GM18505 (cell line): Measurements from ENCODE around the gene XRCC4.

Experiments
- ATAC-seq: cut with Tn5 transposase; IDR thresholded peaks from one replicate; pipeline ENCODE4 v1.9.1; 2021; ENCODE audit not compliant: unreplicated experiment
- POLR2A ChIP-seq: IDR thresholded peaks from 4 replicates; pipeline ENCODE4 v1.6.1; 2011; ENCODE audit warnings: borderline replicate concordance; ENCODE audit not compliant: insufficient read depth, insufficient read length; ENCODE audit errors: extremely low read depth

The XRCC4 gene

DNA sequence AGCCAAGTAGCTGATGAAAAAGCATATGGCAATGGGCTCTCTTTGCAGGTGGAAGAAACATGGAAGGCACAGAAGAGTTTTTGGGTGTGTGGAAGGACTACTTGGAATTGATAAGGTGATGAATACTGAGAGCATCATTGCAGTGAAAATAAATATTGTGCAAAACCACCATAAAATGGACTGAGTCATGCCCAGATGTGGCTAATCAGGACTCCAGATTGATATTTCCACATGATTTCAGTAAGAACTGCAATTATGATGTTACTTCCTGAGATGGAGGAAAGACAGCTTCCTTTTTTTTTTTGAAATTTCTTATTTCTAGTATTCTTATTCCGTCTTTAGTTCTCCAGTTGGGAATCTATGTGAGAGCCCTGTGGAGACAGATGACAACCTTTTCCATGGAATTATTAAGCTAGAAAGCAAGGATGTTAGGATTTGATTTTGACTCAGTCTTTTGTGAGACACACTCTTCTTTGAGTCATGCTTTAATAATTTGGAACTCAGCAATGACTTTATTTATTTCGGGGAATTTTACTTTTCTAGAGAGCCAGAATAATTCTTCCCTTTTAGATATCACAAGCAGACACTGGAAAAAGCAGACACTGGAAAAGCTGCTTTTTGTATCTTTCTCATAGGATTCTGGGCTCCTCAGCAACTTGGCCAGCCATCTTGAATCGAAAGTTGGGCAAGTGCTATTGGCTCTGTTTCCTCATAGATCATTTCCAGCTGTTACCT is 300.0 kb downstream of the XRCC4 start:
- ATAC-seq, result no peak
- no peak for TF ChIP-seq POLR2A

DNA sequence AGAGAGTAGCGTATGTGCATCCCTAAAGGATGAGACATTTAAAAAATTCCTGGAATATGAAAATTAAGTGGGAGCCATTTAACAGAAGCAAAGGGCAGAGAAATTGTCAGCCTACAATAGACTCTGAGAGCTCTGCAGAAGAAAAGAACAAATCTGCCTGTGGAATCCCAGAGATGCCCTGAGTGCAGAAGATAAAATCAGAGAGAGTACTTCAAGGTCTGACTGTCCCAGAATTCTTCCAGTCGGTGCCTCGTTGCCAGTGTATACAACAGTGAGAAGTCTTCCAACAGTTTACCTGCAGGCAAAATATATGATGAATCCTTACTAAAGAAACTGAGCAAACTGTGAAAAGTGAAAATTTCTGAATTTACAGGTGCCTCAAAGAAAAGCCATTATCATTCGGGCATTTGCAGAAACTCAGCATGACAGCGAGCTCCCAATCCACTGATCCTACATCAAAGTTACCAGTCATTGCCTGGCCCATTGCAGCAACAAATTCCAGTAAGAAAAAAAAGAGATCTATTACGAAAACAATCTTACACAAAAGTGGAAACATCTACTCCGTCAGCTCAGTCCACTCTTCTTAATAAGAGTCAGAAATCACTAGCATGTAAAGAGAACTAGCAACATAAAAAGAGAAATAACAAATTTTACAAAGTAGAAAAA is 301.4 kb downstream of the XRCC4 start:
- no peak for ATAC-seq

DNA sequence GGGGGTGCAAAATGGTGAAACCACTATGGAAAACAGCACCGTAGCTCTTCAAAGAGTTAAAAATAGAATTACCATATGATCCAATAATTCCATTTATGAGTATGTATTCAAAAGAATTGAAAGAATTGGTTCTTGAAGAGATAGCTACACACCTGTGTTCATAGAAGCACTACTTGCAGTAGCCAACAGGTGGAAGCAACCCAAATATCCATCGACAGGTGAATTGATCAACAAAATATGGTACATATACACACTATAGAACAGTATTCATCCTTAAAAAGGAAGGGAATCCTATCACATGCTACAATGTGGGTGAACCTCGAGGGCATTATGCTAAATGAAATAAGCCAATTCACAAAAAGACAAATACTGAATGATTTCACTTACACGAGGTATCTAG is 308.5 kb downstream of the XRCC4 start:
- ATAC-seq, result no peak

More for the DNA sequence above, 301.4 kb downstream of the XRCC4 start:
- no peak for TF ChIP-seq POLR2A

DNA sequence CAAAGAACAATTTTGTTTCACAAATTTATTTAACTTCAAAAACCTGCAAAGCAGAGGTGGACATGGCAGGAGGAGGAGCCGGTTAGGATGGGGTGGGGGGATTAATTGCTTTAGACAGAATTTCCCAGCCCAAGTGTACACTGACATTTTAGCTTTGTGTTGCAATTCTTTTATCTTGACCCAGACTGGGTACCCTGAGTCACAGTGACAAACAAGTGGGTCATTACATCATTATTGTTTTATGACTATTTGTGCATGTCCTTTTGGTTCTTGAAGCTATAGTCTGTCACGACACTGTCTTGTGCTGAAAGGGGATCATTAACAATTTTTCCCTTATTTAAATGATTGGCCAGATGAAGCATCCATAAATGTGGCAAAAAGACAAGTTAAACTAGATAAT is 309.7 kb downstream of the XRCC4 start:
- TF ChIP-seq POLR2A, result no peak
- no peak for ATAC-seq

More for the DNA sequence above, 308.5 kb downstream of the XRCC4 start:
- TF ChIP-seq POLR2A, result no peak

DNA sequence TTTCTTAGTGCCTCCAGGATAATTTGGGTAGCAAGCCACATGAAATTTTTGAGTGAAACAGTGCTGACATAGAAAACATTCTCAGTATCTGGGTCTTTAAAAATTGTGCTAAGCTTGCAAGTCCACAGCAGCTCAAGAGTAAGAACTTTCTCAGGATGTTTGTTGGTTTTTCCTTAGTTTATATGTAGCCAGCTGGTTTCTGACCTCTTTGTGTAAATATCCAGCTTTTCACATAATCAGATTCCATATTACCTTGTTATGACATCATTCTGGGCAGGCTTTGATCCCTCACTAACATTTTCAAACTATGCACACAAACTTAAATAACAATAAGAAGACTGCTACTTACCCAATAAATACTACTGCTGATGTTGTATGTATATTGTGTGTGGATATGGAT is 311.3 kb downstream of the XRCC4 start:
- no peak for TF ChIP-seq POLR2A
- no peak for ATAC-seq

DNA sequence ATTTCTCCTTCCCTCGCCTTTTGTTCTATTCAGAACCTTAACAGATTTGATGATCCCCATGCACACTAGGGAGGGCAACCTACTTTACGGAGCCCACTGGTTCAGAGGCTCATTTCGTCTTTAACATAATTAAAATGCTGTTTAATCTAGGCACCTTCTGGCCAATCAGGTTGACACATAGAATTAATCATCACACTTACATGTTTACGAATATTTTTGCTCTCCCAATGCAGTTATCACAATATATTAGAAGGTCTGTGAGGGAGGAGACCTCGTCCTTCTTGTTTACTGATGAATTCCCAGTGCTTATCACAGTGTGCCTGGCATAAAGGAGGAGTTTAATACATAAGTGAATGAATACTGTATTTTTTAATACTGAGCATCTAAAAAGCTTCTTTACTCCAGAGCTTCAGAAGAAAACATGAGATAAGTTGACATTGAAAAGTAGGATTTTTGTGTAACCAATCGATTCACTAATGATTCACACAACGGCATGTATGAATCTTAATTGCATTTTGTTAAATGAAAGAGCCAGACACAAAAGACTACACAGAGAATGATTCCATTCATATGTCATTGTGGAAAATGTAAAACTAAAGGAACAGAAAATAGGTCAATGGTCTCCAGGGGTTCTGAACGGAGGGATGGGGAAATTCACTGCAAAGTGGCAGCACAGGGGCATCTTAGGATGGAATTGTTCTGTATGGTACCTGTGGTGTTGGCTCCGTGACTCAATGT is 315.6 kb downstream of the XRCC4 start:
- TF ChIP-seq POLR2A, result no peak
- no peak for ATAC-seq

DNA sequence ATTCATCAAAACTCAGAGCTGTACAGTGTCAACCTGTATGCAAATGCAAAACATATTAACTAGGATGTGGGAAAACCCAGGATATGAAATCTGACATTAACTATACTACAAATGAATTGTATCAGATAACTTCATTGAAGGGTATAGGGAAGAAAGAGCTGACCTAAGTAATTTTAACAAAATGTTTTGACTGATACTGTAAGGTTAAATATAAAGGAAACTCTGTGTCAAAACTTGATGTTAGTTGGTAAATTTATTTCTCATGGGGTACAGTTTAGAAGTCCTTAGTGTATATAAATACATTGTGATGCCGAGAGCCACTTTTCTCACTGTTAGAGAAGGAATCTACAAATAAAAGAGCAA is 316.1 kb downstream of the XRCC4 start:
- ATAC-seq, result no peak
- no peak for TF ChIP-seq POLR2A

DNA sequence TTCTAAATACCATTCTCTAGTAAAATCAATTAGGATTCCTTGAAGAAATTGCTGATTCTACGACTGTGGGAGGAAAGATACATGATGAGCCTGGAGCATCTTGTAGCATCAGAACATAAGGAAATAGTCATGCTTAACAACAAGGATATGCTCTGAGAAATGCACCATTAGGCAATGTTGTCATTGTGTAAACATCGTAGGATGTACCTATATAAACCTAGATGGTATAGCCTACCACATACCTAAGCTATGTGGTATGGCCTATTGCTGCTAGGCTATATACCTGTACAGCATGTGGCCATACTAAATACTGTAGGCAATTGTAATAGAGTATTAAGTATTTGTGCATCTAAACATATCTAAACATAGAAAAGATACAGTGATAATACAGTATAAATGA is 316.8 kb downstream of the XRCC4 start:
- TF ChIP-seq POLR2A, result no peak
- ATAC-seq, result no peak

DNA sequence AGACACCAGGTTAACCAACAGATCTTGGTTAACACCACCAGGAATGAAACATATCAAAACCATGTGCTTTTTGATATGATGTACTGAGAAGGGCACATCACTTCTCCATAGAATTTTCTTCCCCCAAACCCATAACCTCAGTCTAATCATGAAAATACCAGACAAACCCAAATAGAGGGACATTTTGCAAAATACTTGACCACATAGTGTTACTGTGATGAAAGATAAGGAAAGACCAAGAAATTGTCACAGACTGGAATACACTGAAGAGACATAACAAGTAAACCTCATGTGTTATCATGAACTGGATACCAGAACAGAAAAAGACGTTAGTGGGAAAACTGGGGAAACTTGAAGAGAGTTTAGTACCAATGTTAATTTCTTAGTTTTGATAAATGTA is 319.3 kb downstream of the XRCC4 start:
- TF ChIP-seq POLR2A, result no peak
- no peak for ATAC-seq

DNA sequence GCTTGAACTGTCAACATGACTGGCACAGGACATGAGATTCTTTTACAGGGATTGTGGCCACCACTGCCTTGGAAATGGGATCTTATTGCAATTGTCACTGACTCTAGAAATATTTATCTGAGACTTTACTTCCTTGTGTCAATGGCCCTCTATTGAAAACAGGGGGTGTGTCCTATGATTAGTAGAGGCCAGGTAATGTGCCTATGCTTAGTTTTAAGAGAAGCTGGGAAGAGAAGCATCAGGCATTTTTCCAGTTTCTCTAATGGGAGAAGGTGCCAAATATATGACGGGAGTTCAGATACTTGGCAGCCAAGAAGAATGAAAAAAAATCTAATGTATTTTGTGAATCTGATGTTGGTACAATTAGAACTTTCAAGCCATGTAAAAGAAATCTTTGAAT is 320.3 kb downstream of the XRCC4 start:
- TF ChIP-seq POLR2A, result no peak
- no peak for ATAC-seq

DNA sequence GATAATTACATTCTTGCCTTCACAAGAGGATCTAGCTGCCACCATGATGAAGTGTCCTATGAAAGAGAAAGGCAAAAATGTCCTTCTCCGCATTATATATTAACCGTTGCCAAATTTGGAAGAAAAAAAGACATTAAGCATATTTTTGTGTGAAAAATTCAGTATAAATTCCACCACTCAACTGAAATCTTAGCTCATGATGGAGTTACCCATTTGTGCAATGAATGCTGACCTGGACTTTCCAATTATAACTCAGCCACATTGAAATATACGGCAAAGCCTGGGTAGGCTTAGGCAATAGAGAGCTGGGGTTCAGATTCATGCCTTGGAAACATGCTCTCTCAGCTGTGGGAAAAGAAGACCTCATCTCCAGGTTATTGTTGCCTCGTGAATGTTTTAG is 322.9 kb downstream of the XRCC4 start:
- TF ChIP-seq POLR2A, result no peak
- no peak for ATAC-seq

DNA sequence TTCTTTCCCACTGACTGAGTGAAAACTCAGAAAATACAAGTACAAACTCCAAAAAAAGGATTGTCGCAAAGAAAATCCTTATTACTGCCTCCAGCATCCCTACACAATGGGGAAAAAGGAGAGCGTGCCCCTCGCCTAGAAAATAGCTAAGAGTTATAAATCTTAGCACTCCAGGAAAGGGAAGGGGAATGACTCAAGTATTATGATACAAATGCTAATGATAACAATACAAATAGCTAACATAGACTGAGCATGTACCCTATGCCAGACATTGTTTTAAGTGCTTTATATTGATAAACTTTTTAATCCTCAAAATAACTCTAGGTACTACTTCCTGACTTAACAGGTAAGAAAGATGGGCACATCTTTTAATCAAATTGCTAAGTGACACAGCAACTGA is 323.4 kb downstream of the XRCC4 start:
- no peak for ATAC-seq
- no peak for TF ChIP-seq POLR2A

DNA sequence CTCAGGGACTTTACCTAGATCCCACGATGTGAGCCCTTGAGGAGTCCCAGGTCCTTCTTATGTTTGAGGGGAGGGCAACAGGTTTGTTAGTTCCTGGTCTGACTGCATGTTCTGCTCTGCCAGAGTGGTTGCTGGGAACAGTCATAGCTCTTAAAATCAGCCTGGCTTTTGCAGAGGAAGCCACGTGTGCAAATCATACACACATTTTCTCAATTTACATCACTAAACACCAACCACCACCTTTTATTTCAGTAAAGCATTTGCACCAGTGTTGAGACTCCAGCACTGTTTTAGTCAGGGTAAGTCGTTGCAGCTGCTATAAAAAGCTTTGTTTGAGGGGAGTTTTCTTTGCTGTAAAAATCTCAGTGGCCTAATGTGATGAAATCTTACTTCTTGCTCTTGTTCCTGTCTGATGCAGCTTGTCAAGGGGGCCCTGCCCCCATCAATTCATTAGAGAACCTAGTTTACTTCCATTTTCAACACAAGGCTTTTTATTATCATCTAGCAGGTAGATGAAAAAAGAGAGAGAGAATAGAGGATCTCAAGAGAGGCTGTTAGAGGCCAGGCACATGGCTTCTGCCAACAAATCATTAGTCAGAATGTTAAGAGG is 323.9 kb downstream of the XRCC4 start:
- peak; percentile 66 for ATAC-seq
- no peak for TF ChIP-seq POLR2A
